ENCODE results near the gene EFNA5. TPM values are rescaled to one million over a fixed set of nuclear protein-coding genes. Genes with fewer than 3 reads are reported as not detected.
"Not testable (repeated sequence)": the region's sequence is repeated elsewhere in the genome, so short reads cannot be mapped to it uniquely, and the experiment has no call there.

EFNA5 gene
- total and polyA plus RNA-seq, 2 donors, result 2.1 to 18.9 TPM

- H3K27ac ChIP-seq (ENCODE audit: low read depth), result no peak overlapping the region
- WGBS, result 87% methylated on average over 6 of the region's 6 CpGs
- H3K36me3 ChIP-seq (ENCODE audit: insufficient read depth), result no peaks in the 10 kb centered on the region
- H3K4me1 ChIP-seq (ENCODE audit: insufficient read depth), result no peaks in the 10 kb centered on the region
- H3K4me3 ChIP-seq (ENCODE audit: low read depth, low read length), result no peak overlapping the region
- no peak for DNase-seq (ENCODE audit: extremely low spot score)
These were observed 223.2 kb downstream of the EFNA5 start for GRCh38 chr5:107447587-107447986.

DNA sequence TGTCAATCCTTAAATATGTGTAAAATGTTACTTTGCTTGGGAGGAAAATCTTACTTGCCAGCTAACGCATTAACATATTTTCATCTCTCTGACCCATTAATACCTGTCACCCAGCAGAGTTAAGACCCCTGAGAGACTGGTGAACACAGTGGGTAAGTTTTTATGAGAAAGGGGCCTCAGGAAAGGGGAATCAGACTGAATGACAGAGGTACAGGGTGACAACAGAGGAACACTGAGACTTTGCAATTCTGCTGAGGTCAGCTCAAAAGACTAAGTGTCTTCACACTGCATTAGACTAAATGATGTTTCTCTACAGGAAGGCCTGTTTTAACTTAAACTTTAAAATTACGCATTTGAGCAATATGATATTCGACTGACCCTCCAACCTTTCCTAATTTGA is 223.8 kb downstream of the EFNA5 start:
- DNase-seq (ENCODE audit: extremely low spot score), result no peak
- WGBS, result 95% methylated on average over 3 of the region's 3 CpGs
- no peaks in the 10 kb centered on the region for H3K36me3 ChIP-seq (ENCODE audit: insufficient read depth)
- H3K4me3 ChIP-seq (ENCODE audit: low read depth, low read length), result no peak overlapping the region
- H3K4me1 ChIP-seq (ENCODE audit: insufficient read depth), result no peaks in the 10 kb centered on the region
- no peak overlapping the region for H3K27ac ChIP-seq (ENCODE audit: low read depth)

GRCh38 chr5:107444300-107444699 is 226.4 kb downstream of the EFNA5 start:
- Histone ChIP-seq H3K27ac (ENCODE audit: low read depth) (no peak overlapping the region), H3K36me3 (ENCODE audit: insufficient read depth) (no peaks in the 10 kb centered on the region), H3K4me1 (ENCODE audit: insufficient read depth) (no peaks in the 10 kb centered on the region), H3K4me3 (ENCODE audit: low read depth, low read length) (no peak overlapping the region)
- 80% methylated on average over 3 of the region's 3 CpGs for WGBS
- no peak for DNase-seq (ENCODE audit: extremely low spot score)

GRCh38 chr5:107443897-107444296 is 226.8 kb downstream of the EFNA5 start:
- H3K27ac ChIP-seq (ENCODE audit: low read depth), result no peak overlapping the region
- no peaks in the 10 kb centered on the region for H3K4me1 ChIP-seq (ENCODE audit: insufficient read depth)
- no peaks in the 10 kb centered on the region for H3K36me3 ChIP-seq (ENCODE audit: insufficient read depth)
- no peak overlapping the region for H3K4me3 ChIP-seq (ENCODE audit: low read depth, low read length)
- no peak for DNase-seq (ENCODE audit: extremely low spot score)
- WGBS, result 90% methylated on average over 3 of the region's 3 CpGs

DNA sequence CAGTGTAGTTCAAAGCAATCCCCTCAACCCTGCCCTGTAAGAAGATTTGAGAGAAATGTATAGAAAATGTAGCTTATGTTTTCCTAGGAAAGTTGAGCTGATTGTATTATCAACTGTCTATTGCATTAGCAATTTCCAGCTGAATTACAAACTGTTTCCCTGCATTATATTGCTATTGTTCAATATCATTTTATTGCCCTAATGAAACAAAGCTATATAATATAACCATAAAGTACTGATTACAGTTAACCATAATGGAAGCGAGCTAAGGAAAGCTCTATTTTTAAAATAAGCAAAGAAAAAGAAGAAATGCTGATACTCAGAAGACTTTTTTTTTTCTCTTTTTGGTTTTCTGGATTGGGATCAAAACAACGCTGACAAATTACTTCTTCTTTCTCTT is 228.3 kb downstream of the EFNA5 start:
- H3K27ac ChIP-seq (ENCODE audit: low read depth), result no peak overlapping the region
- no peak overlapping the region for H3K4me3 ChIP-seq (ENCODE audit: low read depth, low read length)
- WGBS, result 92% methylated on average over 2 of the region's 2 CpGs
- no peaks in the 10 kb centered on the region for H3K4me1 ChIP-seq (ENCODE audit: insufficient read depth)
- H3K36me3 ChIP-seq (ENCODE audit: insufficient read depth), result no peaks in the 10 kb centered on the region
- no peak for DNase-seq (ENCODE audit: extremely low spot score)

GRCh38 chr5:107439832-107440231 is 230.9 kb downstream of the EFNA5 start:
- WGBS, result 81% methylated on average over 2 of the region's 2 CpGs

GRCh38 chr5:107437986-107438510 is 232.7 kb downstream of the EFNA5 start:
- Histone ChIP-seq H3K27ac (ENCODE audit: low read depth) (no peak overlapping the region), H3K4me3 (ENCODE audit: low read depth, low read length) (no peak overlapping the region), H3K4me1 (ENCODE audit: insufficient read depth) (no peaks in the 10 kb centered on the region), H3K36me3 (ENCODE audit: insufficient read depth) (no peaks in the 10 kb centered on the region)
- DNase-seq (ENCODE audit: extremely low spot score), result no peak
- WGBS, result 96% methylated on average over 6 of the region's 6 CpGs

More at GRCh38 chr5:107439832-107440231, 230.9 kb downstream of the EFNA5 start:
- no peak for DNase-seq (ENCODE audit: extremely low spot score)
- no peak overlapping the region for H3K4me3 ChIP-seq (ENCODE audit: low read depth, low read length)
- no peaks in the 10 kb centered on the region for H3K4me1 ChIP-seq (ENCODE audit: insufficient read depth)
- no peaks in the 10 kb centered on the region for H3K36me3 ChIP-seq (ENCODE audit: insufficient read depth)
- H3K27ac ChIP-seq (ENCODE audit: low read depth), result no peak overlapping the region

- no peak overlapping the region for H3K4me3 ChIP-seq (ENCODE audit: low read depth, low read length)
- H3K36me3 ChIP-seq (ENCODE audit: insufficient read depth), result no peaks in the 10 kb centered on the region
- DNase-seq (ENCODE audit: extremely low spot score), result no peak
- 78% methylated on average over 3 of the region's 3 CpGs for WGBS
- H3K4me1 ChIP-seq (ENCODE audit: insufficient read depth), result no peaks in the 10 kb centered on the region
- no peak overlapping the region for H3K27ac ChIP-seq (ENCODE audit: low read depth)
These were observed 233.6 kb downstream of the EFNA5 start for GRCh38 chr5:107437154-107437553.

DNA sequence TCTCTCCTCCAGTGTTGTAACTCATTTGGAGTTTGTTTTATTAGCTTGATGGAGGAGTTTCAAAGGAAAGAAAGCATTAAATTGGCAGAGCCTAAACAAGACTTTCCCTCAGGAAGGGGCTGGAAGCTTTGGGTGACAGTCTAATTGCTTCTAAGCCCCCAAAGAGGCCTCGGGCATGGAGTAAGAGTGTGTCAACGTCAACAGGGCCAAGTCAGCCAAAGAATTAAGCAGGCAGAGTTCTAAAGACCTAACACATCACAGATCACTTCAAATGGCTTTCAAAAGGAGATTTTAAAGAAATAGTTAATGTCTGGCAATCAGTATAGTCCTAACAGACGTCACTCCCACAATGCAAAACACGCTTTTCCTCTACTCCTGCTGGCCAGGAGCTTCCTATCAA is 234.5 kb downstream of the EFNA5 start:
- 63% methylated on average over 4 of the region's 4 CpGs for WGBS
- Histone ChIP-seq H3K36me3 (ENCODE audit: insufficient read depth) (no peaks in the 10 kb centered on the region), H3K27ac (ENCODE audit: low read depth) (no peak overlapping the region), H3K4me1 (ENCODE audit: insufficient read depth) (no peaks in the 10 kb centered on the region), H3K4me3 (ENCODE audit: low read depth, low read length) (no peak overlapping the region)
- DNase-seq (ENCODE audit: extremely low spot score), result no peak

DNA sequence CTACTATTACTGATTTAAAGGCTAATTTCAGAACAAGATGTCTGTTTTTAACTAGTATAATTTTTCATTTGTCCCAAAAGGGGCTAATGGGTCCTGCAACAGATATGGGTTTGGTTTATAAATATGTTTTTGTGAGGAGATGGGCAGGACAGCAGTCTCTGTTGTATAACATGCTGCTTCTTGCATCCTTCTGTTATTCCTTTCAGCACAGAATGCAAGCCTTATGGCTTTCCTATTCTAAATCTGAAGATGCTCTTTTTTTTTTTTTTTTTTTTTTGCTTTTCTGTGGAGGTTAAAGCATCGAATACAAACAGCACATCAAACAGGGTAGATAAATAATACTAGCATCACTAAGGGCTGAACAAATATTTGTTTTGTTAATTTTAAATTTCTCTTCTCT is 235.7 kb downstream of the EFNA5 start:
- WGBS, result 89% methylated on average over 1 of the region's 1 CpG
- Histone ChIP-seq H3K27ac (ENCODE audit: low read depth) (no peak overlapping the region), H3K36me3 (ENCODE audit: insufficient read depth) (no peaks in the 10 kb centered on the region), H3K4me3 (ENCODE audit: low read depth, low read length) (no peak overlapping the region), H3K4me1 (ENCODE audit: insufficient read depth) (no peaks in the 10 kb centered on the region)
- DNase-seq (ENCODE audit: extremely low spot score), result no peak

DNA sequence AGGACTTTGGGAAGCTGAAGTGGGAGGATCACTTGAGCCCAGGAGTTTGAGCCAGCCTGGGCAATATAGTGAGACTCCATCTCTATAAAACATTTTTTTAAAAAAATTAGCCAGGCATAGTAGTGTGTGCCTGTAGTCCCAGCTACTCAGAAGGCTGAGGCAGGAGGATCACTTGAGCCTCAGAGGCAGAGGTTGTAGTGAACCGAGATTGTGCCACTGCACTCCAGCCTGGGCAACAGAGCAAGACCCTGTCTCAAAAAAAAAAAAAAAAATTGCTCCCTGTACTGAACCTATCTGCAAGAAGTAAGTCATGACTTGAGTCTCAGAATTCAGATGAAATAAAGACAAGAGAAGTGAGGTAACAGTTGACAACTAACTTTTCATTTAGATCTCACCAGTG is 237.1 kb downstream of the EFNA5 start:
- not testable (repeated sequence) for H3K4me3 ChIP-seq (ENCODE audit: low read depth, low read length); H3K4me1 ChIP-seq (ENCODE audit: insufficient read depth); H3K27ac ChIP-seq (ENCODE audit: low read depth); DNase-seq (ENCODE audit: extremely low spot score); H3K36me3 ChIP-seq (ENCODE audit: insufficient read depth)
- 100% methylated on average over 1 of the region's 1 CpG for WGBS

GRCh38 chr5:107431998-107432397 is 238.7 kb downstream of the EFNA5 start:
- H3K4me1 ChIP-seq (ENCODE audit: insufficient read depth), result no peaks in the 10 kb centered on the region
- H3K4me3 ChIP-seq (ENCODE audit: low read depth, low read length), result no peak overlapping the region
- no peak for DNase-seq (ENCODE audit: extremely low spot score)
- WGBS, result 89% methylated on average over 1 of the region's 1 CpG
- H3K27ac ChIP-seq (ENCODE audit: low read depth), result no peak overlapping the region
- no peaks in the 10 kb centered on the region for H3K36me3 ChIP-seq (ENCODE audit: insufficient read depth)

- WGBS, result 87% methylated on average over 4 of the region's 4 CpGs
- H3K36me3 ChIP-seq (ENCODE audit: insufficient read depth), result no peaks in the 10 kb centered on the region
- DNase-seq (ENCODE audit: extremely low spot score), result no peak
- H3K4me1 ChIP-seq (ENCODE audit: insufficient read depth), result no peaks in the 10 kb centered on the region
- H3K4me3 ChIP-seq (ENCODE audit: low read depth, low read length), result no peak overlapping the region
- H3K27ac ChIP-seq (ENCODE audit: low read depth), result no peak overlapping the region
These were observed 239.2 kb downstream of the EFNA5 start for GRCh38 chr5:107431536-107431935.

GRCh38 chr5:107430071-107430625 is 240.6 kb downstream of the EFNA5 start:
- WGBS, result 28% methylated on average over 1 of the region's 1 CpG
- no peak overlapping the region for H3K4me3 ChIP-seq (ENCODE audit: low read depth, low read length)
- no peak for DNase-seq (ENCODE audit: extremely low spot score)
- H3K4me1 ChIP-seq (ENCODE audit: insufficient read depth), result no peaks in the 10 kb centered on the region
- H3K36me3 ChIP-seq (ENCODE audit: insufficient read depth), result no peaks in the 10 kb centered on the region
- no peak overlapping the region for H3K27ac ChIP-seq (ENCODE audit: low read depth)
